ENCODE results near the gene COBL. TPM values are rescaled to one million over a fixed set of nuclear protein-coding genes. Genes with fewer than 3 reads are reported as not detected.

COBL gene
- total RNA-seq, 2 donors from 2014 or later = not detected

DNA sequence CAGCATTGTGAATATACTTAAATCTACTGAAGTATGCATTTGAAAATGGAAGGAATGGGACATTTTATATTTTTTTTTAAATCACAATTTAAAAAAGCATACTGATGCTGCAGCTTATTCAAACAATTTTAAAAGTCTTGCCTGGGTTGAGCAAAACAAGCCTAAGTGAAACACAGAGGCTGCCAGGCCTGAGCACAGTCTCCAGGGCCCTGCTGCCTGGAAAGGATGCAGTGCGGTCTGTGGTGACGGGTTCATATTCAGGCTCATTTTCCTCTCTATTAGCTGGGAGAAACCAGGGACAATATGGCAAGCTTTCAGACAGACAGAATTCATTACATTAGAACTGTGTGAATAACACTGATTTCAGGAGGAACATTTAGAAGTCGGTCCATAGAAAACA, 251.9 kb downstream of the COBL start:
- ATAC-seq (replicated peaks) = no peak

DNA sequence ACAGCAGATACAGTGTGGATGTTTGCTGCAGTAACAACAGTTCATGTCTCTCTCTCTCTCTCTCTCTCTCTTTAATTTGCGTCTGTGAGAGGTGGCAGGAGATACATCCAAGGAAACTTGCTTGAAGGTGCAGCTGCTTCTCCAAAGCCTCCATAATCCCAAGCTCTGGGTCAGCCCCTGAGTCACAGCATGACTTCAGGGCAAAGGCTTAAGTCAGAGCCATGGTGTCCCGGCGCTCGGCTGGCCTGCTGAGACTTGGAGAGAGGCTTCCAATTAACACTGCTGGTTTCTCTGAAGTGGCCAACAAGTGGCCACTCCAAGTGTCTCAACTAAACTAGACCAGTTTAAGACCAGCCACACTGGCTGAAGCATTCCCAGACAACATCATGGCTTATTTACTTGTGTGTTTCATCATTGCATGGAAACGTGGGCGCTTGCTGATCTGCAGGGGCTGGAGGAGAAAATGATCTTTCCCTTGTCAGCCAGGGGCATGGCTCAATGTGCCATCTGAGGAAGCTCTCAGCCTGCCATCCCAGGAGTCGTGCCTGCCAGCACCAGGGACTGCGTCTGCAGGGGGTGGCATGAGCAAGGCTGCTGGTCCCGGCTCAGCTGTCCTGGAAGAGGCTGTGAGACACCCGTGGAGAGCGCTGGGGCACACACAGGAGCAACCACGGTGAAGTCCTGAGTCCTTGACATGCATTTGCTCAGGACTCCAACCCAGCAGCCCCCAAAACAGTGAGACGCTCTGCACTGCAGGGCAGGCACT, 254.2 kb downstream of the COBL start:
- Mint-ChIP-seq H3K4me1 (no peaks in the 10 kb centered on the region), H3K27ac (no peak overlapping the region), H3K27me3 (no peaks in the 10 kb centered on the region), H3K36me3 (ENCODE audit: low read depth) (no peaks in the 10 kb centered on the region), H3K4me3 (no peak overlapping the region), H3K9me3 (no peaks in the 10 kb centered on the region)
- no peak for ATAC-seq (replicated peaks)

More for the DNA sequence above, 251.9 kb downstream of the COBL start:
- no peaks in the 10 kb centered on the region for H3K27me3 Mint-ChIP-seq
- no peaks in the 10 kb centered on the region for H3K36me3 Mint-ChIP-seq (ENCODE audit: low read depth)
- H3K27ac Mint-ChIP-seq = no peak overlapping the region
- no peak overlapping the region for H3K4me3 Mint-ChIP-seq
- H3K4me1 Mint-ChIP-seq = no peaks in the 10 kb centered on the region
- H3K9me3 Mint-ChIP-seq = no peaks in the 10 kb centered on the region

- Mint-ChIP-seq H3K36me3 (ENCODE audit: low read depth) (no peaks in the 10 kb centered on the region), H3K4me1 (no peaks in the 10 kb centered on the region), H3K27ac (no peak overlapping the region), H3K27me3 (peaks cover 4% of the 10 kb centered on the region), H3K9me3 (no peaks in the 10 kb centered on the region), H3K4me3 (no peak overlapping the region)
- no peak for ATAC-seq (replicated peaks)
These were observed 256.1 kb downstream of the COBL start for GRCh38 chr7:51060536-51060935.

- Mint-ChIP-seq H3K27me3 (peaks cover 4% of the 10 kb centered on the region), H3K9me3 (no peaks in the 10 kb centered on the region), H3K4me3 (no peak overlapping the region), H3K36me3 (ENCODE audit: low read depth) (no peaks in the 10 kb centered on the region), H3K27ac (no peak overlapping the region), H3K4me1 (no peaks in the 10 kb centered on the region)
- no peak for ATAC-seq (replicated peaks)
These were observed 257.0 kb downstream of the COBL start for GRCh38 chr7:51059504-51060142.

DNA sequence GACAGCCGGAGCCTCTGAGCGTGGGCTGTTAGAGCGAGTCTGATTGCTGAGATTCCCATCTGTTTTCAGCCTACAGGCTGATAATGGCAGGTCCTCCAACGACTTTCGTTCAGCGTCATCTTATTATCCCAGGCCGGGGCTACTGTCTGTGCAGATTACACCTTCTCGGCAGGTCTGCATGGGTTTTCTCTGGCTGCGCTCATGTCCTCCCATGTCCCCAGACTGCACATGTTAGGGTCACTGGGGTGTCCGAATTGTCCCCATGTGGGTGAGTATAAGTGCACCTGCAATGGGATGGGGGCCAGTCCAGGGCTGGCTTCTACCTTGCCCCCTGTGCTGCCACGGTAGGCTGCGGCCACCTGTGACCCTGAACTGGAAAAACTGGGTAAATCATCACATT, 257.8 kb downstream of the COBL start:
- ATAC-seq (replicated peaks) = no peak
- H3K4me3 Mint-ChIP-seq = no peak overlapping the region
- H3K9me3 Mint-ChIP-seq = no peaks in the 10 kb centered on the region
- H3K27ac Mint-ChIP-seq = no peak overlapping the region
- H3K36me3 Mint-ChIP-seq (ENCODE audit: low read depth) = no peaks in the 10 kb centered on the region
- no peaks in the 10 kb centered on the region for H3K4me1 Mint-ChIP-seq
- peaks cover 4% of the 10 kb centered on the region for H3K27me3 Mint-ChIP-seq

DNA sequence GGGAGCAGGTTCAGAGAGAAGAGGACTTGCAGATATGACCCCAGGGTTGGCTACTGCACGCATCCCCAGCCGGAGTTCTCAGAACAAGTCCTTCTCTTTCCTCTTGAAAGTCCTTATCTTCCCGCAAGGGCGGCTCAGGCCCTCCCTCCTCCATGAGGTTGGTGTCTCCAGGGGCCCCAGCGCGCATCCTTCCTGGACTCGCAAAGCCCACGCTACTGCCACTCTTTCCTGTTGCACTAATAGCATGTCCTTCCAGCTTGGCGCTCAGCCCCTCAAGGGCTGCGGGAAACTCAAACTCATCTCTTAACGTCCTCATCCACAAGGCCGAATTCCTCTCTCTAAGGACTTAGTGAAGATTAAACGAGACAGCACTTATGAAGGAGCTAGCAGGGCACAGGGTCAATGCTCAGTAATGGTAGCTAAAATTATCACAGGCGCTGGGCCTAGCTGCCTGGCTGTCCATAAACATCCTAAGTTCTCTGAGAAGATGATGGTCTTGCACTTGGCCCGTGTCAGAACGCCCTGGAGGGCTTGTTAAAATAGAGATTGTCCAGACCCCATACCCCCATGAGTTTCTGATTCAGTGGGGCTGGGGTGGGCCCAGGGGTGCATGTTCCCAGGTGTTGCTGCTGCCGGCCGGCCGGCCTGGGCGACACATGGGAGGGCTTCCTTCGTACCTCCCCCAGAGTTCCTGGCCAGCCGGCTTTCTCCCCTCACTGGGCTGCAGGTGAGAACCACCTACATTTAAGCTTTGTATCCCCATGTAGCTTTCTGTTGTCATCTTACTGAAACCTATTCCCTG, 261.4 kb downstream of the COBL start:
- H3K4me1 Mint-ChIP-seq = no peaks in the 10 kb centered on the region
- no peak overlapping the region for H3K27ac Mint-ChIP-seq
- no peaks in the 10 kb centered on the region for H3K9me3 Mint-ChIP-seq
- no peaks in the 10 kb centered on the region for H3K36me3 Mint-ChIP-seq (ENCODE audit: low read depth)
- H3K27me3 Mint-ChIP-seq = peaks cover 6% of the 10 kb centered on the region
- no peak overlapping the region for H3K4me3 Mint-ChIP-seq
- ATAC-seq (replicated peaks) = no peak

- Mint-ChIP-seq H3K4me1 (no peaks in the 10 kb centered on the region), H3K36me3 (ENCODE audit: low read depth) (no peaks in the 10 kb centered on the region), H3K9me3 (no peaks in the 10 kb centered on the region), H3K27me3 (peaks cover 9% of the 10 kb centered on the region), H3K4me3 (no peak overlapping the region), H3K27ac (no peak overlapping the region)
- no peak for ATAC-seq (replicated peaks)
These were observed 262.4 kb downstream of the COBL start for GRCh38 chr7:51054231-51054630.

- no peaks in the 10 kb centered on the region for H3K36me3 Mint-ChIP-seq (ENCODE audit: low read depth)
- H3K27ac Mint-ChIP-seq = no peak overlapping the region
- no peaks in the 10 kb centered on the region for H3K9me3 Mint-ChIP-seq
- ATAC-seq (replicated peaks) = no peak
- peaks cover 12% of the 10 kb centered on the region for H3K27me3 Mint-ChIP-seq
- no peak overlapping the region for H3K4me3 Mint-ChIP-seq
- no peaks in the 10 kb centered on the region for H3K4me1 Mint-ChIP-seq
These were observed 263.3 kb downstream of the COBL start for GRCh38 chr7:51053160-51053925.

DNA sequence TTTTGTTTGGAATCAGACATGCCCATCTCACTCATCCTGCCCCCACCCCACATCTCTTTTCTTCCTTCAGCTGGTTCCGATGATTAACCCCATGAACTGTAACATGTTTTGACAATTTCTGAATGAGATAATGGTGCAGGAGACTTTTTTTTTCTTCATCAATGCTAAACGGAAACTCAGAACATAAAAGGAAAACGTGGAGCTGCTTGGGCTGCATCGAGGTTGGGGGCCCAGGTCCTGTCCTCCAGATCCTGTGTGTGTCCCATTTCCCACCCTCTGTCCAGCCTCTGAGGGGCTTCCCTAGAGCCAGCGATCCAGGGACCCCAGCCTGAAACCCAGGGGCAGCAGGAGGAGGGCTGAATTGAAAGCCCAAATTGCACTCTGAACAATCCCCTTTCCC, 270.1 kb downstream of the COBL start:
- H3K36me3 Mint-ChIP-seq (ENCODE audit: low read depth) = no peaks in the 10 kb centered on the region

DNA sequence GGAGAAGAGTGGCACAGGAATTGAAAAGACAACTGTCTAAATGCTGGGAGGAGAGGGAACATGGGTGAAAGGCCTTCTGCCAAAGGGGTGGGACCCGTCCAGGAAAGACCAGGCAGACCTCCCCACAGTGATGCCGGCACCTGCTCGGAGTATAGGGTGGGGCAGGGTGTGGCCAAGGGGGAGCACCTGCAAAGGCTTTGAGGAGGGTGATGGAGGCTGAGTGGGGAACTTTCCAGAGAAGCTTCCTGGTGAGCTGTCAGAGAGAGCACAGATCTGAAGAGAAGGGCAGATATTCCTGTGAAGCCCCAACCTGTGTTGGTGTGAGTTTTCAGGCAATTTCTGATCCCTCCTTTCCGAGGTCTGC, 270.5 kb downstream of the COBL start:
- Mint-ChIP-seq H3K4me3 (no peak overlapping the region), H3K36me3 (ENCODE audit: low read depth) (no peaks in the 10 kb centered on the region), H3K9me3 (no peaks in the 10 kb centered on the region), H3K27ac (no peak overlapping the region), H3K27me3 (peaks cover 6% of the 10 kb centered on the region), H3K4me1 (no peaks in the 10 kb centered on the region)
- no peak for ATAC-seq (replicated peaks)

More for the DNA sequence above, 270.1 kb downstream of the COBL start:
- Mint-ChIP-seq H3K4me1 (no peaks in the 10 kb centered on the region), H3K27me3 (peaks cover 7% of the 10 kb centered on the region), H3K9me3 (no peaks in the 10 kb centered on the region), H3K27ac (no peak overlapping the region), H3K4me3 (no peak overlapping the region)
- no peak for ATAC-seq (replicated peaks)

DNA sequence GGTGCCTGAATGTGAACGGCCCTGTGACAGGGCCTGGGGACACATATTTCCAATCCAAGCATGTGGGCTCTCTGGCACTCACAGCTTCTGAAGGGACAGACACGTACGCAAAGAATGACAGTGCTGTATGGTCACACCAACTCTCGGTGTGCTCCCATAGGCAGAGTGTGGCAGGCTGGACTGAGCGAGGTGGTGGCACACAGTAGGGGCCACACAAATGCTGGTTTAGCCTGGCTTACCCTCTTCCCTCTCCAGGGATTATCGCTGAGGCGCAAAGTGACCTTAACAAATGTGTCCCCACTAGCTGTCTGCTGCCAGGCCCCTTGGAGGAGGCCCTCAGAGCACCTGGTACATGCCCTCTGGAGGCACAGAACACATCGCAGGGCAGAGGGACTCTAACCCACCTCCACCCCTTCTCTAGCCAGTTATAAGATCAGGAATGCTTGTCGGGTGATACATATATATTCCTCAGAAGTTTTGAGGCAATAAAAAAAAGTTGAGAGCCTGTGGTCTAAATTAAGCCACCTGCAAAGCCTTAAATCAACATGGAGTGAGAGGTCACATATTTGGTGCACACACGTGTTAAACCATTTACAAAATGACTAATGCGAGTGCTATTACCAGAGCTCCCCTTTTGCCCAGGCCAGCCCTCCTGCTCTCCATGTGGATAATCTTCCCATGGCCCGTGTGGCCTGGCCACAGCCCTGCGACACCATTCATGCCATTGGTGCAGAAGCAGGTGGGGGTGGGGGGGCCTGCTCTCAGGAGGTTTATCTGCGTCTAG, 271.1 kb downstream of the COBL start:
- Mint-ChIP-seq H3K27me3 (peaks cover 6% of the 10 kb centered on the region), H3K36me3 (ENCODE audit: low read depth) (no peaks in the 10 kb centered on the region)
- no peak for ATAC-seq (replicated peaks)

GRCh38 chr7:51043461-51043860, 273.1 kb downstream of the COBL start:
- no peaks in the 10 kb centered on the region for H3K4me1 Mint-ChIP-seq

More for the DNA sequence above, 271.1 kb downstream of the COBL start:
- no peak overlapping the region for H3K27ac Mint-ChIP-seq
- no peak overlapping the region for H3K4me3 Mint-ChIP-seq
- no peaks in the 10 kb centered on the region for H3K4me1 Mint-ChIP-seq
- no peaks in the 10 kb centered on the region for H3K9me3 Mint-ChIP-seq

DNA sequence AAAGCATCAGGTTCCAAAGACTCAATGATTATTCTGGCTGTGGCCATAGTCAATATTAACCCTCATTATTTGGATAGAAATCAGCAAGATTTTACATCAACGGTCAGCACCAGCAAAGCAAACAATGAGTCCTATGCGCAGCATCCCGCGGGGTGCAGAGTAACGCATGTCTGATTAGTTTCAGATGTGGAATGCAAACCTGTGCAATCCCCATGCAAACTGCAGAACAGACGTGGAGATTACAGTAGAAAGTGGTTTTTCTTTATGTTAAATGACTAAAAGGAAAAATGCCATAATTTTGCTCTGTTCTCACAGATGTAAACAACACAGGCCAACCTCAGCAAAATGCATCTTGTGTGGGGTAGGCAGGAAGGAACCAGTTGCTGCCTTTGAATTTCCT, 275.8 kb downstream of the COBL start:
- Mint-ChIP-seq H3K4me3 (no peak overlapping the region), H3K36me3 (ENCODE audit: low read depth) (no peaks in the 10 kb centered on the region), H3K9me3 (no peaks in the 10 kb centered on the region), H3K4me1 (no peaks in the 10 kb centered on the region), H3K27me3 (peaks cover 7% of the 10 kb centered on the region), H3K27ac (no peak overlapping the region)
- ATAC-seq (replicated peaks) = no peak

More at GRCh38 chr7:51043461-51043860, 273.1 kb downstream of the COBL start:
- H3K27ac Mint-ChIP-seq = no peak overlapping the region
- no peaks in the 10 kb centered on the region for H3K36me3 Mint-ChIP-seq (ENCODE audit: low read depth)
- no peak overlapping the region for H3K4me3 Mint-ChIP-seq
- no peak for ATAC-seq (replicated peaks)
- H3K27me3 Mint-ChIP-seq = no peaks in the 10 kb centered on the region
- no peaks in the 10 kb centered on the region for H3K9me3 Mint-ChIP-seq

- Mint-ChIP-seq H3K27ac (no peak overlapping the region), H3K27me3 (peaks cover 7% of the 10 kb centered on the region), H3K36me3 (ENCODE audit: low read depth) (no peaks in the 10 kb centered on the region), H3K4me1 (no peaks in the 10 kb centered on the region), H3K4me3 (no peak overlapping the region), H3K9me3 (no peaks in the 10 kb centered on the region)
- ATAC-seq (replicated peaks) = no peak
These were observed 278.0 kb downstream of the COBL start for GRCh38 chr7:51038573-51038972.
